Naive thymus-derived CD4-positive, alpha-beta T cell (primary cell): ENCODE measurements around the gene EXOC6. TPM values are rescaled to one million over a fixed set of nuclear protein-coding genes. Genes with fewer than 3 reads are reported as not detected.
A peak's percentile ranks its signal among the peaks of the same experiment; 100 is the strongest.

ENCODE experiments used
- ATAC-seq: fragments of 150-1000 bp; cut with Tn5 transposase; 2 replicates; pipeline ENCODE4 v1.10.0; 2021; ENCODE audit warnings: mild to moderate bottlenecking, moderate library complexity
- CTCF ChIA-PET: fragments of 350-600 bp; sonication (Branson Sonifier 250); formaldehyde crosslinking; loops from one replicate; lab custom pipeline; 2021; ENCODE audit warnings: antibody characterized with exemption; lab: Charles Lee
- POLR2A ChIA-PET: fragments of 350-600 bp; sonication (Branson Sonifier 250); formaldehyde crosslinking; loops from one replicate; lab custom pipeline; 2021; ENCODE audit warnings: antibody characterized with exemption, inconsistent platforms; lab: Charles Lee
- DNase-seq, 9 donors: peaks; one replicate each; pipeline versions ENCODE4 v3.0.0 to v3.0.0-alpha.2; 2020 to 2022; ENCODE audit warnings: mixed read lengths in 1 of 9
- H3K27ac ChIP-seq: one replicate; pipeline ENCODE4 v1.7.0; 2013; ENCODE audit warnings: mild to moderate bottlenecking, low read depth, low read length, moderate library complexity
- H3K27me3 ChIP-seq, 2 donors: one replicate each; pipeline ENCODE4 v1.7.0; 2013; ENCODE audit warnings: low read length in 2 of 2, mild to moderate bottlenecking in 2 of 2, moderate library complexity in 2 of 2; ENCODE audit not compliant: control insufficient read depth in 2 of 2, insufficient read depth in 2 of 2
- H3K36me3 ChIP-seq, 3 experiments: 1 replicate in 2 of 3; 2 replicates in 1 of 3; pipeline ENCODE4 v1.7.0; 2013; ENCODE audit warnings: low read length in 3 of 3, mild to moderate bottlenecking in 3 of 3, moderate library complexity in 1 of 3; ENCODE audit not compliant: insufficient read depth in 3 of 3, control insufficient read depth in 2 of 3
- H3K4me1 ChIP-seq, 2 donors: one replicate each; pipeline ENCODE4 v1.7.0; 2013; ENCODE audit warnings: low read length in 2 of 2, mild to moderate bottlenecking in 2 of 2, moderate library complexity in 1 of 2; ENCODE audit not compliant: control insufficient read depth in 2 of 2, insufficient read depth in 2 of 2
- H3K4me3 ChIP-seq: 2 replicates; pipeline ENCODE4 v1.7.0; 2013; ENCODE audit warnings: mild to moderate bottlenecking, low read length
- H3K9me3 ChIP-seq, 3 experiments: 1 replicate in 2 of 3; 2 replicates in 1 of 3; pipeline ENCODE4 v1.7.0; 2013; ENCODE audit warnings: low read length in 3 of 3; ENCODE audit not compliant: control insufficient read depth in 2 of 3
- H3K27ac Mint-ChIP-seq, 9 donors: one replicate each; pipeline ENCODE4 v1.8.0; 2020 to 2022; ENCODE audit warnings: mixed read lengths in 9 of 9, mild to moderate bottlenecking in 8 of 9, moderate library complexity in 5 of 9, inconsistent platforms in 2 of 9
- H3K27me3 Mint-ChIP-seq, 5 donors: one replicate each; pipeline ENCODE4 v1.8.0; 2021 to 2022; ENCODE audit warnings: mixed read lengths in 5 of 5, mild to moderate bottlenecking in 1 of 5
- H3K36me3 Mint-ChIP-seq, 5 donors: one replicate each; pipeline ENCODE4 v1.8.0; 2020 to 2022; ENCODE audit warnings: mixed read lengths in 5 of 5, mild to moderate bottlenecking in 3 of 5, inconsistent platforms in 1 of 5
- H3K4me1 Mint-ChIP-seq, 7 donors: one replicate each; pipeline ENCODE4 v1.8.0; 2020 to 2022; ENCODE audit warnings: mixed read lengths in 7 of 7, mild to moderate bottlenecking in 3 of 7, inconsistent platforms in 1 of 7
- H3K4me3 Mint-ChIP-seq, 10 donors: one replicate each; pipeline ENCODE4 v1.8.0; 2020 to 2022; ENCODE audit warnings: mild to moderate bottlenecking in 10 of 10, mixed read lengths in 10 of 10, moderate library complexity in 6 of 10, inconsistent platforms in 2 of 10
- H3K9me3 Mint-ChIP-seq, 11 donors: one replicate each; pipeline ENCODE4 v1.8.0; 2020 to 2022; ENCODE audit warnings: mixed read lengths in 11 of 11, mild to moderate bottlenecking in 4 of 11, inconsistent platforms in 1 of 11, moderate library complexity in 1 of 11
- intact Hi-C, 2 donors: fragments of 100-400 bp; cut with micrococcal nuclease; formaldehyde crosslinking; loops; one replicate each; pipeline ENCODE4 v1.15.1; 2023
- polyA plus RNA-seq, 2 donors: library from polyadenylated mRNA; unstranded; fragments of 300-500 nt; fragmentation: Illumina TruSeq; gene quantifications; one replicate each; pipeline ENCODE4 v1.2.3, GENCODE V29; 2021
- total RNA-seq, 6 experiments: library from RNA in 5 of 6; stranded (reverse) in 5 of 6; gene quantifications; 1 replicate in 5 of 6; 2 replicates in 1 of 6; pipeline ENCODE4 v1.2.3 and lab custom pipeline; 2021 to 2026

Gene EXOC6
- total and polyA plus RNA-seq, 7 experiments from 2014 or later, result 5.8 to 12.1 (median 9.8) TPM

DNA sequence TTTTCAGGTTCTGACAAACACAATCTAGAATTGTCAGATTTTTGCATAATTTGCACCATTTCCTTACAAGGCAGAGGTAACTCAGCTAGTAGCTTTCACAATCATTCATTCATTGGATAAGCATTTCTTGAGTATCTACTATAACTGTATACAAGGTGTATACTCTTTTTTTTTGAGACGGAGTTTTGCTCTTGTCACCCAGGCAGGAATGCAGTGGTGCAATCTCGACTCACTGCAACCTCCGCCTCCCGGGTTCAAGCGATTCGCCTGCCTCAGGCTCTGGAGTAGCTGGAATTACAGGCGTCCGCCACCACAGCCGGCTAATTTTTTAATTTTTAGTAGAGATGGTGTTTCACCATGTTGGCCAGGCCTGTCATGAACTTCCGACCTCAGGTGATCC lies 16.2 kb upstream of the EXOC6 start:
- H3K4me3 Mint-ChIP-seq, result peak overlapping the region in 2 of 10 donors; percentile 29 to 35
- ChIA-PET POLR2A (interaction anchor here (0.7 to 1.0 kb wide), 2 partner anchors 16 to 79 kb away, joined by 3 read pairs; partner anchors contain the start of gene EXOC6), CTCF (no interaction called here)
- ATAC-seq (no peak), DNase-seq (no peak)
- Histone ChIP-seq H3K4me1 (peaks cover 0 to 6% of the 10 kb centered on the region in 2 donors), H3K4me3 (no peak overlapping the region), H3K27ac (no peak overlapping the region), H3K9me3 (no peaks in the 10 kb centered on the region), H3K36me3 (no peaks in the 10 kb centered on the region), H3K27me3 (no peaks in the 10 kb centered on the region)
- peaks cover 0 to 6% (median 0%) of the 10 kb centered on the region in 5 donors for H3K36me3 Mint-ChIP-seq
- H3K4me1 Mint-ChIP-seq, result peaks cover 8 to 17% (median 14%) of the 10 kb centered on the region in 7 donors
- H3K27ac Mint-ChIP-seq, result no peak overlapping the region
- peaks cover 0 to 3% (median 0%) of the 10 kb centered on the region in 11 donors for H3K9me3 Mint-ChIP-seq
- intact Hi-C loops, result no loop called here
- H3K27me3 Mint-ChIP-seq, result peaks cover 0 to 2% (median 0%) of the 10 kb centered on the region in 5 donors

DNA sequence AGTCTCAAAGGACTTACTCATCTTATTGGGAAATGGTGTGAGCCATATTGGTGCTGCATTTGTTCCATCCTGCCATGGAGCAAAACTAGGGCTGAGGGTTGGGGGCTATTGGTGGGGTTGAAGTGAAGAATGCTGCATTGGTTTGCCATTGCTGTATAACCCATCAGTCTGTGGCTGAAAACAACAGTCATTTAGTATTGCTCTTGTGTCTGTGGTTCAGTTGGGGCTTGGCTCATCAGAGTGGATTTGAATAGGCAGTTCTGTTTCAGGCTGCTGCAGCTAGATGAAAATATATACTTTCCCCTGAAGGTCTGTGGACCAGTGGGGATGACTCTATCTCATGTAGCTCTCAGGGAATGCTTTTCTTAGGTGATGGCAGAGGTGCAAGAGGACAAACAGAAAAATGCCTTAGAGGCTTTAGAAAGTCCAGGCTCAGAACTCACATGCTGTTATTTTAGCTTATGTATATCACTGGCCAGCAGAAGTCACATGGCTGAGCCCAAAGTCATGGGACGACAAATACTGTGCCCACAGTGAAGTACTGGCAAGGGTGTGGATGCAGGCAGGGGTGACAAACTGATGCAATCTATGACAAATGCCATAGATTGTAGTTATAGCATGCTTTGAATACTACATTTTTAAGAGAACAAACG lies 15.2 kb upstream of the EXOC6 start:
- no peak overlapping the region for H3K27ac Mint-ChIP-seq
- no peak for ATAC-seq

DNA sequence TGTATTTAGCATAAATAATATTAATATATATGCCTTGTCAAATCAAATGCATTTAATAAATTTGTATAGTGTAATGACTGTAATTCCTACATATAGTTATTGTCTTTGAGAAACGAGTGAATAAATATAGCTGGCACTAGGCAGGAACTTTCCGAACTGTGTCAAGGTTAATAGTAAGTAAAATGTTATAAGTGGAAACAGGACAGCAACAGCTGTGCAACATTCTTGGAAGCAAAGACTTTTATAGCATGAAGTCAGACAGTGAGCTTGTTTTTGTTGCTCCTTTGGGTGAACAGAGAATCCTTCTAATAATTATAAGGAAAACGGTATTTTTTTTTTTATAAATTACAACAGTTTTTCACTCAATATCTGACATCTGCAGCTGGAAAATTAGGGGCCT lies 14.0 kb upstream of the EXOC6 start:
- intact Hi-C loops, result no loop called here
- ChIA-PET CTCF (interaction anchor here (0.6 to 2.0 kb wide), 2 partner anchors 8 to 44 kb away, joined by 3 to 9 read pairs; no protein-coding TSS in a partner anchor), POLR2A (interaction anchor here (0.6 kb wide), 1 partner anchor 322 kb away, joined by 5 read pairs; no protein-coding TSS in a partner anchor)
- no peaks in the 10 kb centered on the region for H3K9me3 ChIP-seq
- Mint-ChIP-seq H3K9me3 (peaks cover 0 to 3% (median 0%) of the 10 kb centered on the region in 11 donors), H3K4me3 (no peak overlapping the region), H3K36me3 (peaks cover 0 to 6% (median 0%) of the 10 kb centered on the region in 5 donors), H3K27me3 (peaks cover 0 to under 1% (median 0%) of the 10 kb centered on the region in 5 donors), H3K27ac (no peak overlapping the region), H3K4me1 (peaks cover 10 to 17% (median 14%) of the 10 kb centered on the region in 7 donors)
- ATAC-seq, result no peak
- no peaks in the 10 kb centered on the region for H3K36me3 ChIP-seq
- no peak for DNase-seq
- H3K4me1 ChIP-seq, result peaks cover 0 to 6% of the 10 kb centered on the region in 2 donors
- no peak overlapping the region for H3K27ac ChIP-seq
- no peaks in the 10 kb centered on the region for H3K27me3 ChIP-seq
- no peak overlapping the region for H3K4me3 ChIP-seq

More for the DNA sequence above, 15.2 kb upstream of the EXOC6 start:
- no peaks in the 10 kb centered on the region for H3K36me3 ChIP-seq
- DNase-seq, result no peak
- H3K9me3 ChIP-seq, result no peaks in the 10 kb centered on the region
- peaks cover 0 to 2% (median 0%) of the 10 kb centered on the region in 5 donors for H3K27me3 Mint-ChIP-seq
- no peak overlapping the region for H3K27ac ChIP-seq
- intact Hi-C loops, result no loop called here
- ChIA-PET CTCF (interaction anchor here (2.0 kb wide), 1 partner anchor 10 kb away, joined by 9 read pairs; no protein-coding TSS in a partner anchor), POLR2A (interaction anchor here (1.0 kb wide), 1 partner anchor 15 kb away, joined by 3 read pairs; the partner anchor contains the start of gene EXOC6)
- peaks cover 0 to 6% of the 10 kb centered on the region in 2 donors for H3K4me1 ChIP-seq
- H3K4me3 ChIP-seq, result no peak overlapping the region
- H3K9me3 Mint-ChIP-seq, result peaks cover 0 to 3% (median 0%) of the 10 kb centered on the region in 11 donors
- peak overlapping the region in 1 of 10 donors; percentile 13 for H3K4me3 Mint-ChIP-seq
- H3K4me1 Mint-ChIP-seq, result peaks cover 10 to 17% (median 14%) of the 10 kb centered on the region in 7 donors
- H3K36me3 Mint-ChIP-seq, result peaks cover 0 to 6% (median 0%) of the 10 kb centered on the region in 5 donors
- H3K27me3 ChIP-seq, result no peaks in the 10 kb centered on the region

DNA sequence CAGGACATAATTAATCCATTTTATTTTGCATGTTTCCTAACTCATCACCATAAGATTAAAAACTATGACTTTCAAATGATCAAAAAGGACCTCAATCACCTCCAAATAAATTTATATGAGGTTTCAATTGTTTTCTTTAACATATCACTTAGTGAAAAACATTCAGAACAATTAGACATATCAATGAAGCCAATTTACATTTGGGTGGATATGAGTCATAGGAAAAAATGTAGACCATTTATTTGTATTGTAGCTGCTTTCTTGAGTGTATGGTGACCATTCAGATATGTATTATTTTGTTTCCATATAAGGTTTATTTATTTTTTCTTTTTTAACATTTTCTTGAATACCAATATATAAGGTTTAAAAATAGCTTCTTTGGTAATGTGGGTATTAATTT lies 13.3 kb upstream of the EXOC6 start:
- no peaks in the 10 kb centered on the region for H3K36me3 ChIP-seq
- no peak overlapping the region for H3K27ac ChIP-seq
- no peaks in the 10 kb centered on the region for H3K27me3 ChIP-seq
- H3K4me1 ChIP-seq, result peaks cover 0 to 6% of the 10 kb centered on the region in 2 donors
- no peak overlapping the region for H3K4me3 ChIP-seq
- peaks cover 0 to 6% (median 0%) of the 10 kb centered on the region in 5 donors for H3K36me3 Mint-ChIP-seq
- H3K27ac Mint-ChIP-seq, result no peak overlapping the region
- intact Hi-C loops, result no loop called here
- H3K27me3 Mint-ChIP-seq, result no peaks in the 10 kb centered on the region
- ChIA-PET CTCF (interaction anchor here (0.6 kb wide), 1 partner anchor 43 kb away, joined by 3 read pairs; no protein-coding TSS in a partner anchor), POLR2A (no interaction called here)
- no peaks in the 10 kb centered on the region for H3K9me3 ChIP-seq
- ATAC-seq, result no peak
- peaks cover 0 to 3% (median 0%) of the 10 kb centered on the region in 11 donors for H3K9me3 Mint-ChIP-seq
- no peak overlapping the region for H3K4me3 Mint-ChIP-seq
- DNase-seq, result no peak
- H3K4me1 Mint-ChIP-seq, result peaks cover 10 to 17% (median 13%) of the 10 kb centered on the region in 7 donors

DNA sequence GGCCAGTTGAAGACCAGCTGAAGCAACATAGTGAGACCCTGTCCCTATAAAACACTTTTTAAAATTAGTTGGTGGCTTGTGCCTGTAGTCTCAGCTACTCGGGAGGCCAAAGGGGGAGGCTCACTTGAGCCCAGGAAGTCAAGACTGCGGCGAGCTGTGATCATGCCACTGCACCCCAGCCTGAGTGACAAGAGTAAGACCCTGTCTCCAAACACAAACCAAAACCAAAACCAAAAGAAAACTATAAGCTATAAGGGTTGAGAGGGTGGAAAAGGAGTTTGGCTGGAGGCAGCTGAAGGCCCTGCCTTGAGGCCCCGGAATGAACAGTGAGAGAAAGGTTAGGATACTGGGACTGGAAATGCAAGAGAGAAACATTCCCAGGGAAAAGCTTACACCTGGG lies 10.9 kb upstream of the EXOC6 start:
- CTCF ChIA-PET, result interaction anchor here (0.7 to 1.8 kb wide), 2 partner anchors 26 to 46 kb away, joined by 3 to 4 read pairs; no protein-coding TSS in a partner anchor

DNA sequence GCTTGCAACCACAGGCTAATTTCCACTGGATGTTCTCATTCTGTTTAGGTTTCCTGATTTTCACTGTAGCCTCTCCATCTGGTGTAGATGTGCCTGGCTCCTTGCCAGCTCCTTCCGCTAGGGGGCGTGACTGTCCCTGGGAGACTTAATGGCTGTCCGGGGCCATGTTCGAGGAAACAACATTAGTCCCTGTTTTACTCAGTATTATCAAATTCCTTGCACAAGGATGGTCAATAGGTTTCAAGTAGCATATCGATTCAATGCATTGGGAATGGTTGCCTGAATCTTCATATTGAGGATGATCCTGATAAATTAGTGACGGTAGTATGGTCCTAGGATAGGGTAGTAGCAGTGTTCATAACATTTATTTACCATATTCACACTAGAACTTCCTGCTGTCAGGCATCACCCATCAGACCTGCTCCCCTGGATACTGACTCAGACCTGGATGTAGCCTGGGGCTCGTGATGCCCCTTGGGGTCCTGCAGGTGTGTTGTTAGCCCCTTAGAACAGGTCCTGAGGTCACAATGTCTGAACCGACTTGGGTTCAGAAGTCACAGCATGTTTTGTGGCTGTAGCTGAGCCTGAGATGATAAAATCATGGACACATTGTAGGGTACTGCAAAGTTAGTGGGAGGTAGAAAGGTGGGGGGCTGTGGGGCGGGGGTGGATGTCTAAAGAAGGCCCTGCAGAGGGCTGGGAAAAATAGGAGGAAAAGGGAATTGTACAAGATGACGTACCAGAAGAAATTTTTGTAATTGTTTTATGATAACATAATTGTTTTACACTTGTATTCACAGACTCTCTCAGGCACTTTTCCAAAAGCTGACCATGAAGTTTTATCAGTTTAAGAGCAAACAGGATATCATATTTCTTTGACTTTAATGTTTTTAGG lies 8.9 kb upstream of the EXOC6 start:
- Histone ChIP-seq H3K4me3 (no peak overlapping the region), H3K9me3 (no peaks in the 10 kb centered on the region), H3K36me3 (no peaks in the 10 kb centered on the region), H3K27ac (no peak overlapping the region), H3K27me3 (no peaks in the 10 kb centered on the region), H3K4me1 (no peaks in the 10 kb centered on the region)
- intact Hi-C loops, result loop anchor here in 1 of 2 donors (10.0 kb wide), 2 partner anchors 1705 to 1965 kb away; partner anchors contain the start of genes HELLS and RPP30
- H3K9me3 Mint-ChIP-seq, result no peaks in the 10 kb centered on the region
- H3K4me3 Mint-ChIP-seq, result no peak overlapping the region
- H3K4me1 Mint-ChIP-seq, result peaks cover 0 to 10% (median 3%) of the 10 kb centered on the region in 7 donors
- no peak overlapping the region for H3K27ac Mint-ChIP-seq
- DNase-seq, result peak in 5 of 9 donors; percentile 17 to 47 (median 23)
- ChIA-PET CTCF (no interaction called here), POLR2A (no interaction called here)
- peak; percentile 52 for ATAC-seq
- H3K36me3 Mint-ChIP-seq, result peaks cover 0 to 3% (median 0%) of the 10 kb centered on the region in 5 donors
- no peaks in the 10 kb centered on the region for H3K27me3 Mint-ChIP-seq

More for the DNA sequence above, 10.9 kb upstream of the EXOC6 start:
- POLR2A ChIA-PET, result no interaction called here
- no peak overlapping the region for H3K4me3 ChIP-seq
- DNase-seq (no peak), ATAC-seq (no peak)
- H3K4me1 ChIP-seq, result no peaks in the 10 kb centered on the region
- Mint-ChIP-seq H3K27me3 (no peaks in the 10 kb centered on the region), H3K36me3 (peaks cover 0 to 3% (median 0%) of the 10 kb centered on the region in 5 donors), H3K27ac (no peak overlapping the region), H3K9me3 (no peaks in the 10 kb centered on the region), H3K4me1 (peaks cover 0 to 4% (median 0%) of the 10 kb centered on the region in 7 donors), H3K4me3 (no peak overlapping the region)
- no peaks in the 10 kb centered on the region for H3K36me3 ChIP-seq
- no peak overlapping the region for H3K27ac ChIP-seq
- no peaks in the 10 kb centered on the region for H3K9me3 ChIP-seq
- intact Hi-C loops, result no loop called here
- no peaks in the 10 kb centered on the region for H3K27me3 ChIP-seq
